HG03442 (cell line): ENCODE data around the gene SLC38A9.
"Not testable (repeated sequence)": the region's sequence is repeated elsewhere in the genome, so short reads cannot be mapped to it uniquely, and the experiment has no call there.

Source experiments
- ATAC-seq: cut with Tn5 transposase; IDR thresholded peaks from one replicate; pipeline ENCODE4 v1.9.1; 2021; ENCODE audit warnings: mild to moderate bottlenecking, moderate library complexity; ENCODE audit not compliant: unreplicated experiment

SLC38A9 gene

GRCh38 chr5:55706230-55706629 lies 5.9 kb downstream of the SLC38A9 start:
- no peak for ATAC-seq

GRCh38 chr5:55702598-55703345 lies 9.4 kb downstream of the SLC38A9 start:
- ATAC-seq: no peak

GRCh38 chr5:55701462-55702103 lies 10.5 kb downstream of the SLC38A9 start:
- ATAC-seq: no peak

- no peak for ATAC-seq
Measured at GRCh38 chr5:55700745-55701144, 11.4 kb downstream of the SLC38A9 start.

- ATAC-seq: peak; percentile 63
Measured at GRCh38 chr5:55699041-55699688, 13.0 kb downstream of the SLC38A9 start.

- not testable (repeated sequence) for ATAC-seq
Measured at GRCh38 chr5:55696704-55697103, 15.4 kb downstream of the SLC38A9 start.

GRCh38 chr5:55694152-55694830 lies 17.8 kb downstream of the SLC38A9 start:
- ATAC-seq: no peak

GRCh38 chr5:55692509-55692908 lies 19.6 kb downstream of the SLC38A9 start:
- no peak for ATAC-seq

GRCh38 chr5:55692106-55692417 lies 20.1 kb downstream of the SLC38A9 start:
- ATAC-seq: no peak

- ATAC-seq: no peak
Measured at GRCh38 chr5:55691265-55692105, 20.6 kb downstream of the SLC38A9 start.

GRCh38 chr5:55682071-55682470 lies 30.1 kb downstream of the SLC38A9 start:
- no peak for ATAC-seq

- no peak for ATAC-seq
Measured at GRCh38 chr5:55681301-55681700, 30.8 kb downstream of the SLC38A9 start.

- ATAC-seq: no peak
Measured at GRCh38 chr5:55680353-55680752, 31.8 kb downstream of the SLC38A9 start.

GRCh38 chr5:55679556-55679955 lies 32.6 kb downstream of the SLC38A9 start:
- no peak for ATAC-seq

- ATAC-seq: no peak
Measured at GRCh38 chr5:55675119-55675518, 37.0 kb downstream of the SLC38A9 start.

GRCh38 chr5:55674340-55674739 lies 37.8 kb downstream of the SLC38A9 start:
- no peak for ATAC-seq

- no peak for ATAC-seq
Measured at GRCh38 chr5:55672477-55672911, 39.6 kb downstream of the SLC38A9 start.

GRCh38 chr5:55671975-55672374 lies 40.1 kb downstream of the SLC38A9 start:
- ATAC-seq: no peak

- no peak for ATAC-seq
Measured at GRCh38 chr5:55668356-55668755, 43.8 kb downstream of the SLC38A9 start.

GRCh38 chr5:55667938-55668337 lies 44.2 kb downstream of the SLC38A9 start:
- ATAC-seq: no peak

- no peak for ATAC-seq
Measured at GRCh38 chr5:55665065-55665464, 47.1 kb downstream of the SLC38A9 start.
